NCI-H128 (cell line): ENCODE measurements around the gene REXO5.
"Not testable (repeated sequence)": the region's sequence is repeated elsewhere in the genome, so short reads cannot be mapped to it uniquely, and the experiment has no call there.

ENCODE experiments used
- DNase-seq: peaks from one replicate; lab custom pipeline; 2025; ENCODE audit not compliant: unreplicated experiment; lab: John Stamatoyannopoulos, UW

Gene REXO5, protein sequence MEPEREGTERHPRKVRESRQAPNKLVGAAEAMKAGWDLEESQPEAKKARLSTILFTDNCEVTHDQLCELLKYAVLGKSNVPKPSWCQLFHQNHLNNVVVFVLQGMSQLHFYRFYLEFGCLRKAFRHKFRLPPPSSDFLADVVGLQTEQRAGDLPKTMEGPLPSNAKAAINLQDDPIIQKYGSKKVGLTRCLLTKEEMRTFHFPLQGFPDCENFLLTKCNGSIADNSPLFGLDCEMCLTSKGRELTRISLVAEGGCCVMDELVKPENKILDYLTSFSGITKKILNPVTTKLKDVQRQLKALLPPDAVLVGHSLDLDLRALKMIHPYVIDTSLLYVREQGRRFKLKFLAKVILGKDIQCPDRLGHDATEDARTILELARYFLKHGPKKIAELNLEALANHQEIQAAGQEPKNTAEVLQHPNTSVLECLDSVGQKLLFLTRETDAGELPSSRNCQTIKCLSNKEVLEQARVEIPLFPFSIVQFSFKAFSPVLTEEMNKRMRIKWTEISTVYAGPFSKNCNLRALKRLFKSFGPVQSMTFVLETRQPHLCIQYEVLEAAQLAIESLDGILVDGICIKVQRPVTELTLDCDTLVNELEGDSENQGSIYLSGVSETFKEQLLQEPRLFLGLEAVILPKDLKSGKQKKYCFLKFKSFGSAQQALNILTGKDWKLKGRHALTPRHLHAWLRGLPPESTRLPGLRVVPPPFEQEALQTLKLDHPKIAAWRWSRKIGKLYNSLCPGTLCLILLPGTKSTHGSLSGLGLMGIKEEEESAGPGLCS

DNA sequence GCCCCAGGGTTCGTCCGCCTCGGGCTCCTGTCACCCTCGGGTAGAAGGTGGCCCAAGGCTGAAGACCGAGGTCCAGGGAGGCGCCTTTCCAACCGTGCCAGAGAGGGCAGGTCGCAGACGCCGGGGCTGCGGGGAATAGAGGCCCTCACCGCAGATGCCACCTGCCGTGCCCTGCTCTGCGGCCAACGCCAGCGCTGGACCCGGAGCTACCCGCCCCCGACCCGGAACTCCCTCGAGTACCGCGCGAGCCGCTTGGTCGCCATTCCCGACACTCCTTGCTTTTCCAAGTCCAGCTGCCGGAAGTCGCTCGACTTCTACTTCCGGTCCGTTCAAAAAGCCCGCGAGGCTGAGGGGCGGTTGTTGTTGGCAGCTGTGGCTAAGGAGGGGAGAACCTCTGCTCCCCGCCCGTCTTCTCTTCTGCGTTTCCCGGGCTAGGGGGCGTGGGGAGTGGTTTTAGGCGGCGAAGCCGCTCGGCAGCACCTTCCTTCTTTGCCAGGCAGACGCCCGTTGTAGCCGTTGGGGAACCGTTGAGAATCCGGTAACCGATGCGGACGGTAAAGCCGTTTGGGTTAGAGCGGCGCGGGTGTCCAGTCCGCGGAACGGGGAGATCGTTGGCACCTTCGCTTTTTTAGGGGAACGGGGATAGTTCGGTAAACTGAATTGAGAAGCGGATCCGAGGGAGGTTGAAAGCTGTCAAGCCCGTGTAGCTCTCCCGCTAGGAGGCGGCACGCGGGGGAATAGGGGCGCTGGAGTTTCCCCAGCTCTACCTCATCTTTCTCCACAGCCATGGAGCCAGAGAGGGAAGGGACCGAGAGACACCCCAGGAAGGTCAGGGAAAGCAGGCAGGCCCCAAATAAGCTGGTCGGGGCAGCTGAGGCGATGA lies at the start of gene REXO5, which contains the start of gene ERI2:
Gene REXO5 (plus strand): TSS at position 360 of the 883 bp plus-strand sequence. CDS start 427 bp downstream, at position 787.
Gene ERI2 (minus strand): TSS at position 305 of the 883 bp plus-strand sequence. CDS start 42 bp downstream, at position 263.
- DNase-seq, result peak; percentile 86

DNA sequence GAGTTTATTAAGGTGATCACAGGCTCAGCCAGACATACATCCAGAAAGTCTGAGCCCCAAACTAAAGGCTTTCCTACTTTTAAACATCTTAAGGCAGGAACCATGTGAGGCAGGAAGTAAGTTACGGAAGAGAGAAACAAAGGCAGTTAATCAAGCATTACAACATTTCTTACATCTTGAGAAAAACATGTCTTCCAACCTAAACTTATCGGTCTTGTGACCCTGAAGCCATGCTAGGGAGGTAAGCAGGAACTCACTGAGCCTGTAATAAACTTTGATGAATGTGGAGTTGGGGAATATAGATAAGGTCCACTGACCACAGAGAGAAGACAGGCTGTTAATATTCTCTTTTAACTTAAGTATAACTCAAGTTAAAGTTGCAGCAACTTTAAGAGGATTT lies 46.0 kb upstream of the REXO5 start:
- DNase-seq, result no peak

DNA sequence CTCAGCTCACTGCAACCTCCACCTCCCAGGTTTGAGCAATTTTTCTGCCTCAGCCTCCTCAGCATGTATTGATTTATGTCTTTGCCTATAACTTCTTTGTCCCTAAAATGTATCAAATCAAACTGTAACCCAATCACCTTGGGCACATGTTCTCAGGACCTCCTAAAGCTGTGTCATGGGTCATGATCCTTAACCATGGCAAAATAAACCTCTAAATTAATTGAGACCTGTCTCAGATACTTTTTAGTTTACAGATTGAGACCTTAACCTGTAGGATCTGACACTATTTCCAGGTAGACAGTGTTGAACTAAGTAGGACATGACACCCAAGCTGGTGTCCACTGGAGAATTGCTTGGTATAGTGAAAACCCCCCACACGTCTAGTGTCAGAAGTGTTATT lies 45.2 kb upstream of the REXO5 start:
- no peak for DNase-seq

DNA sequence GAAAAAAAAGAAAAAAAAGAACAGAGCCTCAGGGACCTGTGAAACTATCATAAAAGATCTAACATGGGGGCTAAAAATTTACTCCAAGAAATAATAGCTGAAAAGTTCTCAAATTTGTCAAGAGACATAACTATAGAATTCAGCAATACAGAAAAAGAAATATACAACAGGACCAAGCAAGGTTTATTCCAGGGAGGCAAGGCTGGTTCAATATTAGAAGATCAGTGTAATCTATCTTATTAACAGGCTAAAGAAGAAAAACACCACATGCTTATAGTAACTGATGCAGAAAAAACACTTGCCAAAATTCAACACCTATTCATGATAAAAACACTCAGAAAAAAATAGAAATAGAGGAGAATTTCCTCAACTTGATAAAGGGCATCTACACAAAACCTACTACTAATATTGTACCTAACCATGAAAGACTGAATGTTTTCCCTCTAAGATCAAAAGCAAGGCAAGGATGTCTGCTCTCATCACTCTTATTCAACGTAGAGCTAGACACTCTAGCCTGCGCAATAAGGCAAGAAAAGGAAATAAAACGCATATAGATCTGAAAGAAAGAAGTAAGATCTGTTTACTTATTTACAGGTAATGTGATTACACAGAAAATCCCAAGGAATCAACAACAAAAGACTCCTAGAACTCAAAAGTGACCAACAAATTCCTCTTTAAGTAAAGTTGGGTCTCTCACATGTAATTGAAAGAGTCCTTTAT lies 43.8 kb upstream of the REXO5 start:
- no peak for DNase-seq

DNA sequence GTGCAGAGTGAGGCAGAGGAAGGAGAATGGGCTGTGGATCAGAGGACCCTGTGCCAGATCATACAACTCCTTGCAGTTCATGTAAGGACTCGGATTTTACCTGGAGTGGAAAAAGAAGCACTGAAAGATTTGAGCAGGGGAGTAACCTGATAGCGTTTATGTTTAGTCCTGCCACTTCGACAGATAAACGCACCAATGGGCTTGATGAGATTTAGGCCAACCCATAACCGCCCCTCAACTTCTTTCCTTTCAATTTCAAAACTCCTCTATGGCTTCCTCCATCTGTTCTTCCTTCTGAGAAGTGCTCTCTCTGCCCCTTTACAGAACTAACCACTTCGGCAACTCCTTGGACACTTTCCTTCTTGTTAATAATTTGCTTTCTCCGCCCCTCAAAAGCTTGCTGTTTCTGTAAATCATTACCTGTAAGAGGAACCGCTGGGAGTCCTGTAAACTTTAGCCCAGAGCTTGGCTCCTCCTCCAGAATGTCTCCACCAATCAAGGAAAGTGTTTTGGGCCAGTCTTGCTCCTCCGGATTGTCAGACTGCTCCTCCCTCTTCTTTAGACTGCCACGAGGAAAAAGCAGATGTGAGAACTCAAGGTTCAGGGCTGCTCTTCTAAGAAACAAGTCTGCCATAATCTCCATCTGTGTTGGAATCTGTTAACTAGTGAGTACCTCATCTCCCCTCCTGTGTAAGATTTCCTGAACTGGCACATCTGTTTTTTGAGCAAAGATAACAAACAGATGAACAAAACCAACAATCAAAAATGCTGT lies 42.7 kb upstream of the REXO5 start, which contains the start of gene ACSM3:
Gene ACSM3 (plus strand): TSS at position 554 of the 772 bp plus-strand sequence. CDS start 6,021 bp downstream, outside the sequence.
- DNase-seq, result no peak

DNA sequence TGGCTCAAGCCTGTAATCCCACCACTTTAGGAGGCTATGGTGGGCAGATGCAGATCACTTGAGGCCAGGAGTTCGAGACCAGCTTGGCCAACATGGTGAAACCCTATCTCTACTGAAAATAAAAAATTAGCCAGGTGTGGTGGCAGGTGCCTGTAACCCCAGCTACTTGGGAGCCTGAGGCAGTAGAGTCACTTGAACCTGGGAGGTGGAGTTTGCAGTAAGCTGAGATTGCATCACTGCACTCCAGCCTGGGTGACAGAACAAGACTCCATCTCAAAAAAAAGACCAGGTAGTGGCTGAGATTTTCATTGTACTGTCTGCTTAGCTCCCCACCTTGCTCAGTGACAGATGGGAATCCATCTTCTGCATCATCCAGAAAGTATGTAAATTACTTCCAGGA lies 41.9 kb upstream of the REXO5 start:
- not testable (repeated sequence) for DNase-seq

DNA sequence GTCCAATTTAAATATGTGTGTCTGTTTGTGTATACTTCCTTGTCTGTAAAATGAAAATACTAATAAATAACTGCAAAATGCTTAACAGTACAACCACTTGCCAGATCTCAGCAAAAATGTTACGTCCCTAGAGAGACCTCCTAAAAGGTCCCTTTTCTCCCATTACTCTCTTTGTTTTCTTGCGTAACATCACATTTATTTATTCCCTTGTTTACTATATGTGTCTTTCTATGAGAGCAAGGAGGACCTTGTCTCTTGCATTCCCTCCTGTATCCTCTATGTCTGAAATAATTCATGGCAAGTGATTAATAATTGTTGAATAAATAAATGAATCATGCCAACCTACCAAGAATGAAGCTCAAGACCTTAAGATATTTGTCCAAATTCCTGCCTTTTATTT lies 40.6 kb upstream of the REXO5 start:
- no peak for DNase-seq

DNA sequence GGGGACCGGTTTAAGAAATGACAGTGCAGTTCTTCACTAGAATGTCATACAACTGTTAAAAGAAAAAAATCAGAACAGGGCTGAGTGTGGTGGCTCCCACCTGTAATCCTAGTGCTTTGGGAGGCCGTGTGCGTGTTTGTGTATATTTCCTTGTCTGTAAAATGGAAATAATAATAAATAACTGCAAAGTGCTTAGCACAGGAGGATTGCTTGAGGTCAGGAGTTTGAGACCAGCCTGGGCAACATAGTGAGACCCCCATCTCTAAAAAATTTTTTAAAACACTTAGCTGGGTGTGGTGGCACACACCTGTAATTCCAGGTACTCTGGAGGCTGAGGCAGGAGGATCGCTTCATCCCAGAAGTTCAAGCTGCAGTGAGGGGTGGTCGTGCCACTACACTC lies 40.0 kb upstream of the REXO5 start:
- DNase-seq, result no peak

DNA sequence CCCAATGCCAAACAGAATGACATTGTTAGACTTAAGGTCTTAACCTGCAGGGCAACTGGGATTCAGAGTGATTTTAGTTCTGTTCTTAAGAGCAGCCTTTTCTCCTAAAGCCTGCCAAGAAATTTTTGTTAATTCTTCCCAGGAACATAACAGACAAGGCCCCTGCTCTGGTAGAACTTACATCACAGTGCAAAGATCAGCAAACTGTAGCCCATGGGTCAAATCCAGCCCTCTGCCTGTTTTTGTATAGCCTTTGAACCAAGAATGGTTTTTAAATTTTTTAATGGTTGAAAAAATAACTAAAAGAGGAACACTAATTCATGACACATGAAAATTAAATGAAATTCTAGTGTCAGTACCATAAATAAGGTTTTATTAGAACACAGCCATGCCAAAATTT lies 38.8 kb upstream of the REXO5 start:
- DNase-seq, result no peak

DNA sequence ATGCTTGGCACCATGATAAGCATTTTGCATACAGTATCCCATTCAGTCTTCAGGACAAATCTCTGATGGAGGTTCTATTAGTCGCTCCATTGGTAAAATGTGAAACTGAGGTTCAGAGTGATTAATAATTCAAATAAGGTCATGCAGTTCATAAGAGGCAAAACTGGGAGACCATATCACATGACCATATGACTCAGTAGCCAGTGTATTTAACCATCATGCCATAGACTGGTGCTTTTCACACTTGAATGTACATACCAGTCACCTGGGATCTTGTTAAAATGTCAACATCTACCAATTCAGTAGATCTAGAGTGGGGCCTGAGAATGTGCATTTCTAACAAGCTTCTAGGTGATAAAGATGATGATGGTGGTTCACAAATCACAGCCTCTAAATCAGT lies 38.2 kb upstream of the REXO5 start:
- DNase-seq, result no peak

DNA sequence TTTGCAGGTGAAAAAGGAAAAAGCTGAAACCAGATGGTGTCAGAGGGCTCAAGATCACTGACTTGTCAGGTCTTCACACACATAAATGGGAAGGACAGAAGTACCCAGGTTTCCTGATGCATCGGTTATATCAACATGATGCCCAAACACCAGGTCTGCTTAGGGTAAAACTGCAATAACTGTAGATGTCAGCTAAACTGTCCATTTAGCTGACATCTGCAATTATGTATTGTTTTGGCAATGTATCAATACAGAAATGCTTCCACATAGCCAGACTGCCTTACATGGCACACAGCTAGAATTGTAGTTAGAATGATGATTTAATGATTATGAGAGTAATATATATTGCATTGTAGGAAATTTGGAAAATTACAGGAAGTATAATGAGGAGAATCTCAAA lies 37.5 kb upstream of the REXO5 start:
- DNase-seq, result no peak

DNA sequence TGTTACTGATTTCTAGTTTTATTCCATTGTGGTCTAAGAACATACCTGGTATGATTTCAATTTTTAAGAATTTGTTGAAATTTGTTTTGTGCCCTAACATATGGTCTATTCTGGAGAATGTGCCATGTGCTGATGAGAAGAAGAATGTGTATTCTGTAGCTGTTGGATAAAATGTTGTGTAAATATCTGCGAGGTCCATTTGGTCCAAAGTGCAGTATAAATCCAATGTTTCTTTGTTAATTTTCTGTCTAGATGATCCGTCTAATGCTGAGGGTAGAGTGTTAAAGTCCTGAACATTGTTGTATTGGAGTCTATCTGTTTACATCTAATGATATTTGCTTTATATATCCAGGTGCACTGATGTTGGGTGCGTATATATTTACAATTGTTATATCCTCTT lies 32.6 kb upstream of the REXO5 start:
- no peak for DNase-seq

DNA sequence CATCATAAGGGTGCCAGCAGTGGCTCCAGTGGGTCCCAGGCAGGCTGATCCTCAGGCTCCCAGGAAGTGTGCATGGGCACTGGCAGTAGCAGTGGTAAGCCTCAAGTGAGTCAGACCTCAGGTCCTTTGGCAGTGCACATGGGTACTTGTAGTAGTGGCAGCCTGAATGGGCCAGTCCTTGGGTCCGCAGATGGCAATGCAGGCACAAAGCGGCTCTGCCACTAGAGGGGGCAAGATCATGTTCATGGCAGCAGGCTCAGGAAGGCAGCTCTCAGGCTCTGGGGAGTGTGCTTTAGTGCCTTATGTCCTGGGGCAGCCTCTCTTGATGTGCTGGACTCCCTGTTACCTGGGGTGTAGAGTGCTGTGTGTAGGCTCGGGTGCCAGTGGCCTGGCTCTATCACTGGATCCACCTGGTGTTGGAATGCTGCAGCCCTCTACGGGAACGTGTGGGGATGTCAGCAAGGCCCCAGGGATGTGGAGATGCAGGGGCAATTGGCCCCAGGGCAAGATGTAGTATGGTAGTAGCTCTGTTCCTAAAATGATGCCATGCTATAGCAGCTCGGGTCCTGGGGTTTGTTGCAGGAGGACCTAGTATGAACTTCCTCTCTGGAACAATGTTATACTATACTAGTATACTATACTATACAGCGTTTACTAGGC lies 31.5 kb upstream of the REXO5 start:
- DNase-seq, result no peak

DNA sequence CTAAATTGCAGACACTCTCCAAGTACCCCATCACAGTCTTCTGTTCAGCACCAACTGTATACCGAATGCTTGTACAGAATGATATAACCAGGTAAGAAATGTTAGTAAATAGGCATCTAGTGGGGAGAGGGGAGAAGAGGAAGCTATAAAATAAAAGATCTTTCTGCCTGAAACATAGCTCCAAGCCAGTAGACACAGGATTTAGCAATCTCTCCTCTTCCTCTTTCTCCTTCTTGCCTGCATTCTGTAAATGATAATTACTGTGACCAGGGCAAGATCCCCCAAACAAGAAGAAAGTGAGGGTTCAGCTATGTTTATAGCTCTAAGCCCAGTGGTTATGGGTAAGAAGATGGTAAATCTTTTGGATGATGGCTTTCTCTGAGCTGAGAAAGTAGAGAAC lies 24.6 kb upstream of the REXO5 start:
- DNase-seq, result no peak

DNA sequence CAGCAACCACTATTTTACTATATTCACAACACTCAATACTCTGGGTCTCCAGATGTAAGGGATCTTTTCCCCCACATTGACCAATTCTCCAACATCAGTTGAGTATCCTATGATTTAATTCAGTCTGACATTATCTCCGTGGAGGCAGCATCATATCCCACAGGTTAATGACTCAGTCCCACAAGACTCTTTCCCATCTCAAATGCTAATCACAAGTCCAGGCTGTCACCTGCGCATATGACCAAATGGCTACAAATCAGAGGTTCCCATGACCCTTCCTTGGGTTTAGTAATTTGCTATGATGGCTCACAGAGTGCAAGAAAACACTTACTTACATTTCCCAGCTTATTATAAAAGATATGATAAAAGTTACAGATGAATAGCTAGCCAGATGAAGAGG lies 23.9 kb upstream of the REXO5 start:
- no peak for DNase-seq

DNA sequence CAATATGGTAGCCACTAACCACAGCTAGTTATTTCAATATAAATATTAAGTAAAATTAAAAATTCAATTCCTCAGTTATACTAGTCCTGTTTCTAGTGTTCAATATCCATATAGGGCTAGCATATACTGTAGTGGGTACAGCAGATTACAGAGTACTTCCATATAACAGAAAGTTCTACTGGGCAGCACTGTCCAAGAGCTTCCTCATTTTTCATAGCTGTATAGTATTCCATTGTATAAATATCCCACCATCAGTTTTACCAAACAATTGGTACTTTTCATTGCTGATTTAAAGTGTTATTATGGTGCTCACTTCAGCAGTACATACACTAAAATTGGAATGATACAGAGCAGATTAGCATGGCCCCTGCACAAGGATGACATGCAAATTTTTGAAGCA lies 22.1 kb upstream of the REXO5 start:
- DNase-seq, result no peak

DNA sequence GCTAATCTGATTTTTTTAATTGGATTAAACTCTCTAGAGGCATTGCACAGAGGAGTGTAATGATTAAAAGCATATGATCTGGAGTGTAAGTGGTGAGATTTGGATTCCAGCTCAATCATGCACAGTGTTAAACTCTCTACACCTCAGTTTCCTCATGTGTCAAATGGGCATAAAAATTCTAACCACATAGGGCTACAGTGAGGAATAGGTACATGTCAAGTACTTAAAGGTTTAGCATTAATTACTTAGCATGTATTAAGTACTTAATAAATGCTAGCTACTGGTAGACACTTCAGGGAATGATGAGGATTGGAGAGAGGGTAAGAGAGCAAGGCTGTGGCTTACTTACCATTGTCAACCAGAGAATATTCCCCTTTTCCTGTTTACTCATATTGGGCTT lies 17.2 kb upstream of the REXO5 start:
- no peak for DNase-seq

DNA sequence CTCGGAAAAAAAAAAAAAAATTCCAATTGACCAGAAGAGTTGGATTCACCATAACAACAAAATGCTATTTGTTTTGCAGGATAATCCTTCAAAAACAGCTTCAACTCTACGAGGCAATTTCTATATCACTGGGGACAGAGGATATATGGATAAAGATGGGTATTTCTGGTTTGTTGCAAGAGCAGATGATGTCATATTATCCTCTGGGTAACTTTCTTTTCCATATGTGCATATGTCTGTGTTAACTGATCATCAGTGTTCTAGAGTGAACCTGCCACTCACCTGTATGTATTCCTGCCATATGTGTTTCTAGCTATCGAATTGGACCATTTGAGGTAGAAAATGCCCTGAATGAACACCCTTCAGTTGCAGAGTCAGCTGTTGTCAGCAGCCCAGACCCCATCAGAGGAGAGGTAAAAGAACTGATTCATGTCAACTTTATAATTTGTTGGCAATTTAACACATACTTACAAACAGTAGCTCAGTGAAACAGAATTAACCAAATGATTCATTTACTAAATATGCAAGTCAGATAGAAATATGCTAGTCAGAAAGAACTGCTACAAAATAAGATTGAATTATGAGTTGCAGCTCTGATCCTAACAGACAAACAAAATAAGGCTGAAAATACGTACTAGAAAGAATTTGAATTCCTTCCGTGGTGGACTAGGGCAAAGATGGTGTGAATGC lies 14.3 kb upstream of the REXO5 start:
- no peak for DNase-seq

DNA sequence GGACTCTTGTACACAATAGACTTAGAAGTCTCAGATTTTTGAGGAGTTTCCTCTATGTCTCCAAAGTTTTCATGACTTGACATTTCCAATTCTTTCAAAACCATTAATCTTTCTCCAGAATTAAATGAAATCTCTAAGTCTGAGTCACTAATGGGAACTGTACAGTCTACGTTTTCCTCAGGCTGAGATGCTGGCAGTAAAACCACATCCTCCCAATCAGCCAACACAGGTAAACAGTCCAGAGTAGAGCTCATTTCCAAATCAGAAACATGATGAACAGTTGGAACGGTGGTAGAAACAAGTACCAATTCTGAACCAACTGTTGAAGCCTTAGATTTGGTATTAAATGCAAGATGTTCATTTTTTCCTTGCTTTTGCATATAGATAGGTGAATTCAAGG lies 8.0 kb upstream of the REXO5 start:
- no peak for DNase-seq
